COLO668 (cell line): ENCODE data around the gene MMUT.
"Not testable (repeated sequence)": the region's sequence is repeated elsewhere in the genome, so short reads cannot be mapped to it uniquely, and the experiment has no call there.

Experiments
- DNase-seq: peaks from one replicate; lab custom pipeline; 2025; ENCODE audit not compliant: unreplicated experiment; lab: John Stamatoyannopoulos, UW

Gene MMUT

DNA sequence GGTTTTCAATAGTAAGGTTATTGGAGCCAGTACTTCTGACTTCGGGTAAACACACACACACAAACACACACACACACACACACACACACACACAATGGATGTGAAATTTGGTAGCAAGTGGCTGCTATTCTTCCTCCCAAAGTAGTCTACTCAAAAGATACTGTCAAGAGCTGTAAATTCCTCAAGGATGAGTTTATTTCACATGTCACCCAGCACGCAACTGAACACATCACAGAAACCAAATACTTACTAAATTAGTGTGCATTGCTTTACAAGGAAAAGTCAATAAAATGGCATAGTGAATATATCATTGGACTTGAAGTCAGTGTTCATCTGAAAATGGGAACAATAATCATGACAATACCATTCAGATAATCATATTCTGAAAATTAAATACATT lies 32.9 kb downstream of the MMUT start:
- no peak for DNase-seq

DNA sequence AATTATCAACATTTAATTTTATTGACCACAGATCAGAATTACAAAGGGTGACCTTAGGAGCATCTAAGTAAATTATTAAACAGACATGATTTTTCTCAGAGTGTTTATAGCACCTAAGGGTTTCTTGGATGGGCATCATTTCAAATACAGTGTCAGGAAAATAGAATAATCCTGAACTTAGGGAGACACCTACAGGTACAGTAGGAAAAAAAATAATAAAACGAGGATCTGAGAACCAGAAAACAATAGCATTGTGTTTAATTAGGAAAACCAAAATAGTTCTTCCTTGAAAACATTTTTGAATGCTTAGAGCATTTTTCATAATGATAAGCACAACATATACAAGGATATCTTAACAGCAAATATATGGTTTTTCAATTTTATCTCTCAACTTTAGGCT lies 39.2 kb downstream of the MMUT start:
- no peak for DNase-seq

DNA sequence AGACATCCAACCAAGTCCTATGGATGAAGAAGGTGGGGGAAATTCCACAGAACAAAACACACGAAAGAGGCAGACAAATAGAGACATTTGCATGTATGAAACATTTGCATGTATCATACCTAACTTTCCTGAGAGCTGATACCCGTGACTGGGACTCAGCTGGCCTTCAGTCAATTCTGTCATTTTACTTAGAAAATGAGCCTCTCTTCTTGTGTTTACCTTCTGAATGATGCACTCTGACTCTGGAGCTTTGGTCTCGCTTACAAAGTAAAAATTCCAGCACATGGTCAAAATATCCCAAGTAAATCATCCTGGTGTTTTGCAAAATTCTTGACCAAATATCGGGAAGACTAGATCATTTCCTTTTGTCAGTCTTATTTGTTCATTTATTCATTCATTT lies 46.9 kb downstream of the MMUT start:
- DNase-seq, result no peak

DNA sequence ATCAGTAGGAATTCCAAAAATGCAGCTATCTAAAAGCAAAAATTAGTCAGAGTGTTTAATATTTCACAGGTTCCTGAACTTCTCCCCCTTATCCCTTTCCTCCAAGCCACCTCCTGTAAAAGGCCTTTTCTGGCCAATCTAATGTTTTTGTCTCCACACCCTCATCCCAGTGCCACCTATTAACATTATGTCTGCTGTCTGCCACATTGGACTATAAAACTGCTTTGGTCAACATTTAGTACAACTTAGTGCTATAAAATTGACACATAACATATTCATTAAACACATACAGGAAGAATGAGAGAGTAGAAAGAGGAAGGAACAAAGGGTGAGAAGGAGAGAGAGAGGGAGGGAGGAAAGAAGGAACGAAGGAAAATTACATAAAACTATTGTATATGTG lies 47.7 kb downstream of the MMUT start:
- DNase-seq, result no peak

DNA sequence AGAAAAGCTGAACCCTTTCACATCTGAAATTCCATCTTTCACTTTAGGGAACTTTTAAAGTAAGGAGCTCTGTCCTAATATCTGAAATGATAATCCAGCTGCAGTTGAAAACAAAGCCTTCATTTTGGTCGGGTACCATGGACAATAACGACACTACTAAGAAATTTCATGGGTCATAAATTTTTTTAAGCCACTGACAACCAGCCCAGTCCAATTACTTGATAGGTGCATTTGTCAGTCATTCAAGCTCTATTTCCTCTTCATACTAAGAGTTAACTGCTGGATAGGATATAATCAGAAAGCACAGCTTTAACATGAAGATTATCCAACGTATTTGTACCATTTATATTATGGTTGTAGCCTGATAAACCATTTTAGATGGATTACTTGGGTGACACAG lies 52.5 kb downstream of the MMUT start:
- DNase-seq, result no peak

DNA sequence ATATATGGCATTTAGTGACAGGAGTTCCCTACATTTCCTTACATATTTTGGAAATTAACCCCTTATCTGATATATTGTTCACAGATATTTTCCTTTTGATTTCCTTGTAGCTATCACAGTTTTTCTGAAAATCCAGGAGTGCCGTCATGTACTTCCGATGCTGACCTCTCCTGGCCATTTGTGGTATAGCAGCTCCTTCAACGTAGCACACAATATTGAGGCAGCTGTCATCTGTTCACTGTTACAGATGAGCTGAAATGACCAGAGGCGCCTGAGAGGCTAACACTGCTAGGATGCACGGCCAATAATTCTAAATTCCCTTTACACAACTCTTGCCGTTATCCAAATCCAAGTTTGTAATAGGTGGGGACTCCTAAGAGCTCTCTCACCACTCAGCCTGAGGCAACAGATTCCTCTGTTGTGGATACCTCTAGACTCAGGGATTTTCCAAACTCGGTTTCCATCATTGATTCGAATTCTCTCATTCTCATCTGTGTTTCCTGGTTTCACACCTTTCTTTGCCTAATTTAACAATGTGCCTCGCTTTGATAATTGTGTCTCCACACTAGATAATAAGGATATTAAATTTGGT lies 53.0 kb downstream of the MMUT start:
- DNase-seq, result peak; percentile 66

DNA sequence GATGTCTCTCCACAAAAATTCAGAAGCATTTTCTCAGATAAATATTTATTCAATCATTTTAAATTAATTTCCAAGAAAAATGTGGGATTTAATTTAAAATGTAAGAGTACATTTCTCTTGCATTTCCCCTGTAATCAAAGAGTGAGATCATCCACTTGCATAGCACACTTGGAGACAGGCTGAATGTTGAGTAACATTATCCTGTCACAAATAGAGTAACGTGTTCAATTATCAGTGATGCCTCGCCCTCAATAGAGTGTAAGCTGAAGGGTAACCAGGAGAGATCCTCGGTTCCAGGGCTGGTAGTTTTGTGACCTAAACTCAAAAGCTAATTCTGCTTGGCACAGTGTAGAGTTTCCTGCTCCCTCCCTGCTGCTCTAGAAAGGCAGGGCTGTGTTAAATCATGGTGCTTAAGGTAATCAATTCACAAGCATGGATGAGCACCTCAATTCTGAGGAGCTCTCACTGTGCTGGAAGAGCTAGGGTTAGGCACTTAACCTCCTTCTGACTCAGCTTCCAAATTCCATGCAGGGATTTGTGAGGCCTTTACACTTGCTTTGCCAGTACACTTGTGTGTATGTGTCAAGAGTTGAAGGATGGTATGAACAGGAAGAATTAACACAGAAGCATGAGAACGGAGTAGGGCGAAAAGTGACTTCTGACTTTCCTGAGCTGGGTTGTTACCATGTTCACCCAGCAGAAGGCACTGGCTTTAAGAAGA lies 56.6 kb downstream of the MMUT start:
- DNase-seq, result no peak

DNA sequence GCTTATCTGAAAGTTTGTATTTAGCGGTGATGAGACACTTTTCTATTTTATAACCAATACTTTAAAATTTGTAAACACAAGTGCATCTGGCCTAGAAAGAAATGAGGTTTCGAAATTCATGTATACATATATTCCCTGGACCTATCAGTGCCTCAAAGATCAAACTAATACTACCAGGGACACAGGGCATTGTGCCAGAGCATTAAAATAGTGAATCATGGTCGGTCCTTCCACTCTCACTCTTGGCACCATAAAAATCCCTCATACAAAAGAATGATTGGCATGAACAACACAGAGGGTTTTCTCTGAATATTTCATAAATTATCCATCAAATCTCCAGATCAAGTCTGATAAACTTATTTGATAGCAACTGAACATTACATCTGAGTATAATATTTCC lies 62.0 kb downstream of the MMUT start:
- DNase-seq, result no peak

DNA sequence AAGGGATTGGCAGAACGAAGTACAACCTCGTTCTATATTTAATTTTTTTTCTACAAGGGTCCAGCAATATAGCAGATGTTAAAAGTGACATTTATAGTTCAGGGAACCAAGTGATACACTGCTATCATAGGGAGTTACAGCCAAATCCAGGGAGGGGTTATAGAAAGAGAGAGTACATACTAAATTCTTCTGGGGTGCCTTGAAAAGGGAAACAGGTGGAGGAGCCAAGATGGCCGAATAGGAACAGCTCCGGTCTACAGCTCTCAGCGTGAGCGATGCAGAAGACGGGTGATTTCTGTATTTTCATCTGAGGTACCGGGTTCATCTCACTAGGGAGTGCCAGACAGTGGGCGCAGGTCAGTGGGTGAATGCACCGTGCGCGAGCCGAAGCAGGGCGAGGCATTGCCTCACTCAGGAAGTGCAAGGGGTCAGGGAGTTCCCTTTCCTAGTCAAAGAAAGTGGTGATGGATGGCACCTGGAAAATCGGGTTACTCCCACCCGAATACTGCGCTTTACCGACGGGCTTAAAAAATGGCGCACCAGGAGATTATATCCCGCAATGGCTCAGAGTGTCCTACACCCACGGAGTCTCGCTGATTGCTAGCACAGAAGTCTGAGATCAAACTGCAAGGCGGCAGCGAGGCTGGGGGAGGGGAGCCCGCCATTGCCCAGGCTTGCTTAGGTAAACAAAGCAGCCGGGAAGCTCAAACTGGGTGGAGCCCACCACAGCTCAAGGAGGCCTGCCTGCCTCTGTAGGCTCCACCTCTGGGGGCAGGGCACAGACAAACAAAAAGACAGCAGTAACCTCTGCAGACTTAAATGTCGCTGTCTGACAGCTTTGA lies 76.2 kb downstream of the MMUT start:
- DNase-seq, result not testable (repeated sequence)

DNA sequence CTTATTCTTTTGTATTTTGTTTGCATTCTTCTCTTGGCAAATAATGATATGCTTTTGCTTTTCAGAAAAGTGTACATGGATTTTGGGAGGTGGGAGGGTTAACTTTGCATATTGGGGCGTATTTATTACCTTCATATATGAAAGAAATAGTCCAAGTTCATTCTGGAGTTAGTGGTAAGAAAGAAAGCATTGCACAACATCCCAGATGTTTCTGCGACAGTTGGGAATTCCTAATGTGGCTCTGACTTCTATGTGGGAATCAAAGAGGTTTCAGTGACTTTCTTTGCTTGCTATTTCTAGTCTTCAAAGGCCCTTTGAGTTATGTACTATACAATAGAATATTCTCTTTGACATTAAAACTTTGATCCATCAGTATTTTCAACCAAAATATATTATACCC lies 78.1 kb downstream of the MMUT start:
- no peak for DNase-seq
